HG03025 (cell line): ENCODE measurements around the gene TMED8.
"Not testable (repeated sequence)": the region's sequence is repeated elsewhere in the genome, so short reads cannot be mapped to it uniquely, and the experiment has no call there.

Experiments
- ATAC-seq: cut with Tn5 transposase; IDR thresholded peaks from one replicate; pipeline ENCODE4 v1.9.1; 2021; ENCODE audit warnings: mild to moderate bottlenecking, moderate library complexity; ENCODE audit not compliant: unreplicated experiment, low FRiP score

Gene TMED8

DNA sequence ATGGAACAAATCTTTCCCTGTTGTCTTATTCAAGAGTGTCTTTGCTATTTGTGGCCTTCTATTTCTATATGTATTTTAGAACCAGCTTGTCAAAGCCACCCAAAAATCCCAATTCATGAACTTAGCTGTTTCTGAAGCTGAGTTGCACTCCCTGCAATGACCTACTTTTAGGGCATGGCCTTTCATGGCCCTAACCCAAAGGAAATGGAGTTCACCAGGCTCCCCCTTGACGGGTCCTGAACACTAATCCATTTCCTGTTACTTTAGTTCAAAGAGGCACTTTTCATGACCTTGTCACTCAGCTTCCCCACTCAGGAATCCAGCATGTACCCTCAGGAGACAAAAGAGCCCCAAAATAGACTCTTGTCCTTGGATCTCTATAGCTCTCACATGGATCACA, 7.6 kb downstream of the TMED8 start:
- ATAC-seq, result no peak

DNA sequence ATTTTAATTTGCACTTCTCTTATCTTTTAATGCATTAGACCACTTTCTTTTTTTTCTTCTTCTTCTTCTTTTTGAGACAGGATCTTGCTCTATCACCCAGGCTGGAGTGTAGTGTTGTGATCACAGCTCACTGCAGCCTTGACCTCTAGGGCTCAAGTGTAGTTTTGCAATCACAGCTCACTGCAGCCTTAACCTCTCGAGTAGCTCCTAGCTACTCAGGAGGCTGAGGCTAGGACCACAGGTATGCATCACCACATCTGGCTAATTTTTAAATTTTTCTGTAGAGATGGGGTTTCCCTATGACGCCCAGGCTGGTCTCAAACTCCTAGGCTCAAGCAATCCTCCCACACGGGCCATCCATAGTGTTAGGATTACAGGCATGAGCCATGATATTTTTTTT, 12.7 kb downstream of the TMED8 start:
- no peak for ATAC-seq

DNA sequence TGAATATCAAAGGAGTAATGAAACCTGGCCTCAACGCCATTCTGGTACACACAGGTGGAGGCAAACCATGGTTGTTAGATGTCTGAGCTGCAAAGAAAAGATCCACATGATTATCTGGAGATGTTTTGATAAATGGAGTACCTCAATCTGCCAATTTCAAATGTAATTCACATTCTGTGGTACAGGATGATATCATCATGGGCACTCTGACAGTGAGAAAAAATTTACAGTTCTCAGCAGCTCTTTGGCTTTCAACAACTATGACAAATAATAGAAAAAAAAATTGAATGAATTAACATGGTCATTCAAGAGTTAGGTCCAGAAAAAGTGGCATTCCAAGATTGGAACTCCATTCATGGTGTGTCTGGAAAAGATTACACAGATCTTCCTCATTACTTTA, 17.3 kb downstream of the TMED8 start:
- ATAC-seq, result no peak

DNA sequence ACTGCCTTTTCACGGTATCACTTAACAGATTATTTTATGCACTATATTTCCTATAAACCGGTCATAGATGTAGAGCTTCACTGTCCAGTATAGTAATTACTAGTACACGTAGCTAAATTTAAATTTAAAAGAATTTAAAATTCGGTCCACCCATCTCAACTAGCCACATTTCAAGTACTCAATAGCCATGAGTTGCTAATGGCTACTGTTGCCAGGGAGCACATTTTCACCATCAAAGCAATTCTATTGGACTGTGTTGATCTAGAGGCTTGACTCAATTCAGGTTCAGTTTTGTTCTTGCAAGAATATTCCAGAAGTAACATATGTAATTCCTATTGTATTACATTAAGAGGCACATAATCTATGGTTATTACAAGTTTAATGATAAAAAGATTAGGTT, 20.0 kb downstream of the TMED8 start:
- ATAC-seq, result no peak

- ATAC-seq, result no peak
Measured at GRCh38 chr14:77355811-77356210, 21.1 kb downstream of the TMED8 start.

DNA sequence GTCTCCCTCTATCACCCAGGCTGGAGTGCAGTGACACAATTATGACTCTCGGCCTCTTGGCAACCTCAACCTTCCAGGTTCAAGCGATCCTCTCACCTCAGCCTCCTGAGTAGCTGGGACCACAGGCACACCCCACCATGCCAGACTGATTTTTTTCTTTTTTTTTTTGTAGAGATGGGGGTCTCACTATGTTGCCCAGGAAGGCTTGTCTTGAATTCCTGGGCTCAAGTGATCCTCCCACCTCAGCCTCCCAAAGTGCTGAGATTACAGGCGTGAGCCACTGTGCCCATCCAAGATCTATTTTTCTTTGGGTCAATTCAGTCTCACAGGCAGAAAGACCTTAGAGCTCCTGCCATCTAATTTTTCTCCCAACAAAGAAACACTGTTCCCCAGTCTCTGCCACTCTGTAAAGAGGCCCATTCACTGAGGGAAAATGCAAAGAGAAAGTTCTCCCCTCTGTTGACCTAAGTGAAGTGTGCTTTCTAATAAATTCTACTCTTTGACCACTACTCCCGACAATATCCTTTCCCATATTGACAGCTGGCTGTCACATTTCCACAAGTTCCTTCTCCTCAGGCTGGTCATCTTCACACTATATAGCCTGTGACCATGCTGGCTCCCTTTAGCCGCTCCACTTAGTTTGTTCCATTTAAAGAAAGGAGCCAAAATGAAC, 23.3 kb downstream of the TMED8 start:
- ATAC-seq, result no peak

DNA sequence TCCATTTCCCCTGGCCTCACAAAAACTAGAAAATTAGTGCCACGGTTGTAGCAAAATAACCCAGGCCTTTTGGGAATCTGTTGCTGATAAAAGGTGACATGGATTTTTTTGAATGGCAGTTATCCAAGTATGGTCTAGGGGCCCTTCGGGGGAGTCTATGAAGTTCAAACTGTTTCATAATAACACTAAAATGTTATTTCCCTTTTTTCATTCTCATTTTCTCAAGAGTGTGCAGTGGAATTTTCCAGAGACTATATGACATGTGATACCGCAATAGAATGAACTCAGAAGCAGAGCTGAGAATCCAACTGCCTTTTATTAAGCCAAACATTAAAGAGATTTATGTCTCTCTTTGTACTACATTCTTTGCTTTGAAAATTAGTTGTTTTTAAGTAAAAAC, 29.1 kb downstream of the TMED8 start:
- no peak for ATAC-seq

- no peak for ATAC-seq
Measured at GRCh38 chr14:77346495-77346894, 30.4 kb downstream of the TMED8 start.

DNA sequence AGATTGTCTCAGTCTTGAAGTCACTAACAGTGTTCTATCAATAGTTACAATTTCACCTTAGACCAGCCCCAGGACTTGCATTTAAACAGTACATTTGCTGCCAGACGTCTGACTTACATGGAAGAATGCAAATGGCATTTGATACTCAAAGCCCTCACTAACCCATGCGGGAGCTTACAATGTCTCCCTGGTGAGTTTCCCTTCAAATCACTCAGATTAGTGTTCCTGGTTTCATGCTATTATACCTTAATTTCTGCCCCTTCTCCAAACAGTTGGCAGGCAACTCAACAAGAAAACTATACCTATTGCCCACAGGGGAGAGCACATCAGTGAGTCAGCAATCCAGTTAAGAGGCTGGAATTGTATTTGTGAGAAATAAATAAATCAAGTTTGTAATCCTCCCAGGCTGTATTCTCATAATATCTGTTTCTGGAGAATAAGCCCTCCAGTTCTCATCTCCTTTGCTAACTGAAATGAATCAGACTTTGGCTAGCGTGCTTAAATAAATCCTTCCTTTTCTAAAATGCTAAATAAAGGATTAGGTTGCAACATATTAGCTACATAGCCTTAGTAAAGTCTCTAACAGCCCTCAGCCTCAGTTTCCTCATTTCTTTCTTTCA, 32.4 kb downstream of the TMED8 start:
- no peak for ATAC-seq

- ATAC-seq, result no peak
Measured at GRCh38 chr14:77343662-77344061, 33.2 kb downstream of the TMED8 start.

DNA sequence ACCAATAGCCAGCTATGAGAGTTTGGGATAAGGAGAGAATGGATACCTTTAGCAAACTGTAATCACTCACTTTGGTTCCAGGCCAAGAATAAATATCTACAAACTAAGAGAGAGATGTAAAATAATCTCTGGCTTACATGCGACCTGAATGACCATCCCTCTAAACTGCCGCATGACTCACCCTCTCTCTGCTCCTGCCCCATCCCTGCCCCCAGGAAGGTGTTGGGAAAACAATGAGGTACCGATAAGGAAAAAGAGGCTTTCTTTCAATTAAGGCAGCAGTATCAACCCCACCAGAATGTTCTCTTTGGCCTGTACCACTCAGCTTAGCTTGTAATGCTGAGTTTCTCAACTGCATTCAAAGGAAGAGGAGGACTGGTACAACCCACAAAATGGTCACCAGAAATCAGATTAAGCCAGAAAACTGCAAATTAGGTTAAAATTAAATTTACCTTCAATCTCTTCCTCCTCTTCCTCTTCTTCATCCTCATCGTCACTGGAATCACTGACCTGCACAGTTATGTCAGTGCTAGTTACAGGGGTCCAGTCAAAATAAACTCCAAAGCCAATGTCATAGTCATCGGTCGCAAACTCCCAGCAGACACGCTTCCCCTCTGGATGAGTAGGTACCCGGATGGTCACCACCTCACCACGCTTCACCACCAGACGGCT, 34.0 kb downstream of the TMED8 start:
- no peak for ATAC-seq

DNA sequence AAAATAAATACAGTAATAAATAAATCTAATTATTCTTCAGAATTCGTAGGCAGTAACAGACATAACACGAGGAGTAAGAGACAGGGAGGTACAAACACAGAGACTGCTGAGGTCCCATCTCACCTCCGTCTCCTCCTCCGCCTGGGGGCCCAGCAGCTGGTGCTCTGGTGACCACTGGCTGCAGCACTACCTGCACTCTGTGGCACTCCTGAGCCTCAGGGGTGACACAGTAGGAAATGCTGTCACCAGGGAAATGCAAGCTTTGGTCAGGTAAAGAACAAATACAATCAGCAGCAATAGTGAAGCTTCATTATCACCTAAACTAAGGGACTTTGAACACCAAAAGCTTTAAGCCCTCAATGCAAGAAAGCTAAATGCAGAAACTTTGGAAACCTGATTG, 36.5 kb downstream of the TMED8 start:
- no peak for ATAC-seq

DNA sequence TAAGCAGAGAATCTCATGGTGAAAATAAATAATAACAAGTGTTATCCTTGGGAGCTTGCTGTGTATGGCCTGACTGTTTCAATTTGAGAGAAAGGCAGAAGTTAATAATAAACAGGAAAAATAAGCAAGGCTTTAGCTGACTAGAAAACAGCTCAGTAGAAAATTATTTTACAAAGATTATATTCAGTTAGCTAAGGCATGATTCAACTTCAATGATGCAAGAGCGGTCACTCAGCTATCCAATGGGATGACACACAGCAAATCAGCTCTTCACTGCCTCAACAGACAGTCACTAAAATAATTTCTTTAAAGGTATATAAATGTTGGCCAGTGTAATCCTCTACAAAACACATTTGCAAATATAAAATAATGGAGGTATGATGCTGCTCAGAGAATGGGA, 37.5 kb downstream of the TMED8 start:
- no peak for ATAC-seq

- no peak for ATAC-seq
Measured at GRCh38 chr14:77338302-77338701, 38.6 kb downstream of the TMED8 start.

DNA sequence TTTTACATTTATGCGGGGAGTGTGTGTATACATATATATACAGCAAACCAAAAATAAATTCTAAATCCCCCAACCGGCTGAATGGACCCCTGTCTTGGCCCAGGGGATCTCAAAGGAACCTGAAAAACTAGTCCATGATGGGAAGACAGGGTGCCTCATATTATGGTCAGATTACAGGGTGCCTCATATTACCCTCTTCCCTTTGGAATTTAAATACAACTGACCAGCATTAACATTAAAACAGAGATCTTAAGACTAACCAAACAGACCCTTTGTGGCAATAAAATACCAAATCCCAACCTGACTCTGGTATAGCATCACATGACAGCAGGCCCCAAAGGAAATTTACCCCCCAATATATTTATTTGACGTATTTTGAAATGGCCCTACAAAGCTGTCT, 39.0 kb downstream of the TMED8 start:
- ATAC-seq, result no peak

GRCh38 chr14:77337255-77337654, 39.6 kb downstream of the TMED8 start:
- ATAC-seq, result not testable (repeated sequence)

DNA sequence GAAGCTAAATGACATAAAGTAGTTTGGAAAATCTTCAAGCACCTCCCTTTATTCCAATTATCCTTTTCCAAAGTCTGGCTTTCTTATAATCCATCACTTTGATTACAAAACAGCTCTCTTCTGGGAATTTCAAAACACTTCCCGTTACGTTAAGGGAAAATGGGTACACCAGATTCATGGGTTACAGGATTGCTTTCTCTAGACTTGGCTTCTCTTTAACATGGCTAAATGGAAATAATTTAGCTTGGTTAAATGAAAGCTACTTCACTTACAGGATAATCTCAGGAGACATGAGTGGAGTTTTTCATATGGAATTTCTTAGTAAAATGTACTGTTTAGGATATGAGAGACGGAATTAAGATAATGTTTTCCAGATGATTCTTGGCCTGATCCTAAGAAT, 41.3 kb downstream of the TMED8 start:
- no peak for ATAC-seq

DNA sequence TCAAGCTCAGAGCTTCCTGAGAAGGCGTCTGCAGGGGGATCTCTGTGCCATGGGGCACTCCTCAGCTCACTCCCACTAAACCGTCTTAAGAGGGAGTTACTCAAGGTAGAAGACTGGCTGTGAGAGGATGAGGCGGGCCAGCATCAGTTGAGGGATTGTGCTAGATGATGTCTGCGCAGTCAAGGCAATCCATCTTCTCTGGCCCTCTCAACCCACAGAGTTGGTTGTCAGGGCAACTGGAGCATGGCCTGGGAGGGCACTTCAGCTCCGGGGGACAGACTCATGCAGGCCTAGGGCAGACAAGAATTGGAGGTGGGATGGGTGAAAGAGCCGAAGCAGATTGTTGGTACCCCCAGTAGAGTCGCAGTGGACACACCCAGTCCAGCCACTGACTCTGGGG, 47.0 kb downstream of the TMED8 start:
- ATAC-seq, result no peak

- ATAC-seq, result no peak
Measured at GRCh38 chr14:77327111-77327510, 49.8 kb downstream of the TMED8 start.

- no peak for ATAC-seq
Measured at GRCh38 chr14:77325746-77326094, 51.2 kb downstream of the TMED8 start.

DNA sequence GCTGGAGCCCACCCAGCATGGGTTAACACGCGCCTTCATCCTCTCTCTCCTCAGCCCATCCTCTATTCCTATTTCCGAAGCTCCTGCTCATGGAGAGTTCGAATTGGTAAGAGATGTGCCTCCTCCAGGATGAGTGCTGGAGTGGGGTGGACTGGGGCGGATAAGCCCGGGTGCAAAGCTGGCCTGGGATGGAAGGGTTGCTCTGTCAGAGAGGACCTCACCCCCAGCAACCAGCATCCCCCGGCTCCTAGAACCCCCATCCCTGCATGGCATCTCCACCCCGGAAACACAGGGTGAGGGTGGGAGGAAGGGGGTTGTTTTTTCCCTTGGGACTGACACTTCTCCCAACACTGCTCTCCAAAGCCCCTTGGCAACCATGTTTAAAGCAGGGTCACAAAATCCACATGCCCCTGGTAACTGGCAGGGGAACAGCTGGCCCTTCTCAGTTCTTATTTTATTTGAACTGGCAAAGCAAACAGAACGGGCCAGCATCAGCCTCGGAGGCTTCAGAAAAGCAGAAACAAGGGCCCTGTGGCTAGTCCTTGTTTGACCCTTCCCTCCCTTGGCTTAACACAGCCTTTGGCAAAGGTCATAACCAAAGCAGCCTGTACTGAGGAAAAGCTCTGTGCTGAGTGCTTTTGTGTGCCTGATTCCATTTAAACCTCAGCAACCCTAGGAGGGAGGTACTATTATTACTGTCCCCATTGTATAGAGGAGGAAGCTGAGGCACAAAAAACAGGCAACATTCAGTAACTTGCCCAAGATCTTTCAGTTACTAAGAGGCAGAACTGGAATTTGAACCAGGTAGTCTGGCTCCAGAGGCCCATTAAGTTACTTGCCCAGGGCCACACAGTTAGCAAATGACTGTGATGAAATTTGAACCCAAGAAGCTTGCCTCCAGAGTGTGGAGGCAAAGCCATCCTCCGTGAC, 51.8 kb downstream of the TMED8 start:
- no peak for ATAC-seq
